SK-N-DZ (cell line): Measurements from ENCODE around the gene CHID1.

Experiments
- DNase-seq: peaks from one replicate; pipeline ENCODE4 v3.0.0-alpha.2; 2015; ENCODE audit warnings: low spot score

Gene CHID1

DNA sequence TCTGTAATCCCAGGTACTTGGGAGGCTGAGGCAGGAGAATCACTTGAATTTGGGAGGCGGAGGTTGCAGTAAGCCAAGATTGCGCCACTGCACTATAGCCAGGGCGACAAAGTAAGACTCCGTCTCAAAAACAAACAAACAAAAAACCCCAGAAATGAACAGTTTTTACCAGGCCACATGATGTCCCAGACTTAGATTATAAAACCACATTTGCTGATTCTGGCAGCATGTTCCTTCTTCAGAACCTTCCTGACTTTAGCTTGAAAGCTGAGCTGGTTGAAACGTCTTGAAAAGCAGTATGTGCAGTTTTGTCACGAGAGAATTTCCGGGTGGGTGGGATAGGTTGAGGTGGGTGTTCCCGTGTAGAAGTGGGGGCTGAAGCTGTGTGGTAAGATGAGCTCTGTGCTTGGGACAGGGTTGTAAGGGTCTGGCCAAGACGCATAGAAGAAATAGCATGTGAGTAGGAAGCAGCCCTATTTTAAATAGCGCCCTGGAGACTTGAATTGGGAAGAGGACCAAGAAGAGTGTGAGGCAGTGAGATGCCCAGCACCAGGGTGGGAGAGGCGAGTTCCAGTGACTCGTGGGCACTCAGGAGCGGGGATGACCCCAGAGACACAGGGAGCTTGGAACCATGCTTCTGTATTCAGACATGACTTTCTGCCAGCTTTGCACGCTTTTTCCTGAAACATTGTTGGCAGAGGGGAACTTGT lies 22.7 kb upstream of the CHID1 start:
- DNase-seq, result no peak

DNA sequence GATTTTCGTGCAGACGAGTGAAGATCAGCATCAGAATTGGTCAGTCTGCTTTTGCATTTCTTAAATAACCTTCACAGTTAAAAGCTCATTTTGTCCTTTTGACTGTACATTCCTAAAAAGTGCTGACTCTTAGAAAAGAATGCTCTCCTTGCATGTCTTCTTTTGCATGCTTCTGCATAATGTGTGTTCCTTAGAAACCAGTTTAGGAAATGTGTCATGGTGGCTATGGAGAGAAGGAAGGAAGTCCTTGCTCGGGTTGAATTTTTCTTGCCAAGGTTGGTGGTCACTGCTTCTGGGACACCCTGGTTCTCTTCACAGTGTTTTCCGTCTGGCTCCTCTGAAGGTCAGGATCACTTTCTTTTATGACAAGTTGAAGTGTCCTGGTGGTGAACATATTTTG lies 21.8 kb upstream of the CHID1 start:
- no peak for DNase-seq

DNA sequence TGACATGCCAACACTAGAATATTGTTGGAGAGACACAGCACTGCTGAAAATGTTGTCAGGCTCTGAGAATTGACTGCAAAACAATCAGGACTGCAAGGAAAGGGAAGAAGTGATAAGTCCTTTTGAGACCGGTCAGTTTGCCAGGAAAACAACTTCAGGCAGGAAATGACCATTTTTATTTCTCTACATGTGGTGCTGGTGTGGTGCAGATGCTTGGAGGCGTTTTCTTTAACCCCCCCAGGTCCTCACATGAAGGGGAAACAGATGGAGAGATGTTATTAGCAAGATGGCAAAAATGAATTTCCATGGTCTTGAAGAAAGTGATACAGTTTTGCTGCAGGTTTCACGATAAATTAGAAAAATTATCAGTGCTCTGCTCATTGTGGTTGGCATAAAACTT lies 20.8 kb upstream of the CHID1 start:
- no peak for DNase-seq

DNA sequence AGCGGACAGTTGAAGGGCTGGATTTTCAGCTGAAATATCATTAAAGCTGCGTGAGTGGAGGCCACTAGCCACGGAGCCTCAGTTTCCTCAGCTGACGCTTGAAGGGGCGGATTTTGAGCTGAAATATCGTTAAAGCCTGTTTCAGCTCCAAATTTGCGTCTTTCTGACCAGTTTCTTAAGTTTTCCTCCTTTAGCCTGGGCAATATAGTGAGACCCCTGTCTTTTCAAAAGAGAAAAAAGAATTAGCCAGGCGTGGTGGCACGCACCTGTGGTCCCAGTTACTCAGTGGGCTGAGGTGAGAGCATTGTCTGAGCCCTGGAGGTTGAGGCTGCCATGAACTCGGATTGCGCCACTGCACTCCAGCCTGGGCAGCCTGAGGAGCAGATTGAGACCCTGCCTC lies 18.8 kb upstream of the CHID1 start:
- no peak for DNase-seq

DNA sequence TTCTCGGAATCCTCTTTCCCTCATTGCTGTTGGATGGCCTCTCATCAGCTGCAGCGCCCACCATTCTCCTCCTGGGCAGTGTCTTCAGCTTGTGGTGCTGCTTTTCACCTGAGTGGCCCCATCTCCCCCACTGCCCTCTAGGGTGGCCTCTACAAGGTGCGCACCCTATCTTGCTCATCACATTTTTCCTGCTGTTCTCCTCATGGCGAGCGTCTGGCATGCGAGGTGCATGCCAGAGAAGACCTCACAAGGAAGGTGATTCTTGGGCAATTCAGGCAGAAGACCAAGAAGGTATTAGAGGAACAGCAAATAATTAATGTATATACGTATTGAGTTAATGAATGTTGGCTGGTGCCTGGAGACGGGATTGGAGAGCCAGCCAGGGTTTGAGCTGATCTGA lies 18.2 kb upstream of the CHID1 start:
- no peak for DNase-seq

DNA sequence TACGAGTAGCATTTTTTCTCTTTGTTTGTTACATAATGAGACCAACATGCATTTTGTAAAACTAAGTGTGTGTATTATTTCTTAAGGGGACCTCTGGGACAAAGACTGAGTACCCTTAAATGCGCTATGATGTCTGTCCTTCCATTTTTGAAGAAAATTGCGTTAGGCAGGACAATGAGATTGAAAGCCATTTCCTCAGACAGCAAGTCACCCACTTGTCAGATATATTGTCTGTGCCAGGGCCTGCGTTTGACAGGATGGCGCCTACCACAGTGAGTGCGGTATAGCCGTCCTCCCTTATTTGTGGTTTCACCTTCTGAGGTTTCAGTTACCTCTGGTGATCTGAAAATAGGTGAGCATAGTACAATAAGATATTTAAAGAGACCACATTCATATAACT lies 17.3 kb upstream of the CHID1 start:
- no peak for DNase-seq

DNA sequence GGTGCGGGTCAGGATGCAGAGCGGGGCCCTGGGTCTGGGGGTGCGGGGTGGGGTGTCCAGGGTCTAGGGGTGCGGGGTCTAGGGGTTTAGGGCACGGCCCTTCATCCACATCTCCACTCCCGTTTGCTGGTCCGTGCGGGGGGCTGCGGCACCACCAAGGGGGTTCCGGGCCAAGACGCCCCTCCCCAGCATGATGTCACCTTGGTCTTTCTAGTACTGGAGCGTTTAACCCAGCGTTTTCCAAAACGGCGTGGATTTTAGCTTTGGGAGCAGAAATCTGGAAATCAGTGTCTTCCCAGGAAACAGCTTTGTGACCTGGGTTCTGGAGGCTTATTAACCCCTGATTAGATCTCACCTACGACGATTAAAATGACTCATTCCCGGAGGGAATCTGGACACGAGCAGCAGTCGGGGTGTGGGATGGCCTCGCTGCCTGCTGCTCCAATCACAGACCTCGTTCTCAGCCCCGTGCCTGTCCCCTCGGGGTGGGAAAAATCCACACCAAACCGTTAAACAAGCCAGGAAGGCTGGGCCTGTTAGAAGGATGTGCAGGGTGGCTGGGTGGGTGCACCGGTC lies 15.8 kb upstream of the CHID1 start:
- peak; percentile 58 for DNase-seq

DNA sequence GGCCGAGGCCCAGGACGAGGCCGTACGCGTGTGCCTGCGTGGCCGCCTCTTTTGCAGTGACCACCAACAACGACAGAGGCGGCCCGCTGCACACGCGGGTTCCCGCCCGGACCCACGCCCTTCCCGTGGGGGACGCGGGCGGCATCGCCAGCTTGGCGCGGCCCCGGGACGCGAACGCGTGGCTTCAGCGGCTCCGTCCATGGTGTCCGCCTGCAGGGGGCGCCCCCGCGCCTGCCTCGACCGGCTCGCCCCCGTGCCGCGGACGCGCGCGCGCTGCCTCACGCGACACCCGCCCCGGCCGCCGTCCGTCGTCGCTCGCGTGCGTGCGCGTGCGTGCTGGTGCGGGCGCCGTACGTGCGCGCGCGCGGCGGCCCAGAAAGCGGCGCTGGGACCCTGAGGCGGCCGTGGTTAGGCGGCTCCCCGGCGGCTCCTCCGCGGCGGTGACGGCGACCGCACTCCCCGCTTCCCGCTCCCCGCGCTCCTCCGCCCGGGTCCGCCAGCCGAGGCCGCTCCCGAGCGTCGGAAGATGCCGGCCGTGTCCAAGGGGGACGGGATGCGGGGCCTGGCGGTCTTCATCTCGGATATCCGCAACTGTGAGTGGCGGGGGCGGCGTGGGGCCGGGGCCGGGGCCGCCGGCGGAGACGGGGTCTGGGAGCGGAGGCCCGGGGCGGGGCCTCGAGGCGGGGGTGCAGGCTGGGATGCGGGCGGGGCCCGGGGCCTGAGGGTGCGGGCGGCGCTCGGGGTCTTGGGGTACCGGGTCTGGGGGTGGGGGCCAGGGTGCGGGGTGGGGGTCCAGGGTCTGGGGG lies 15.1 kb upstream of the CHID1 start, which contains the start of gene AP2A2:
Gene AP2A2, plus strand, starts transcription at position 375 of the 806 bp plus-strand sequence. Its CDS starts 152 bp downstream, at position 527.
- peak; percentile 82 for DNase-seq

DNA sequence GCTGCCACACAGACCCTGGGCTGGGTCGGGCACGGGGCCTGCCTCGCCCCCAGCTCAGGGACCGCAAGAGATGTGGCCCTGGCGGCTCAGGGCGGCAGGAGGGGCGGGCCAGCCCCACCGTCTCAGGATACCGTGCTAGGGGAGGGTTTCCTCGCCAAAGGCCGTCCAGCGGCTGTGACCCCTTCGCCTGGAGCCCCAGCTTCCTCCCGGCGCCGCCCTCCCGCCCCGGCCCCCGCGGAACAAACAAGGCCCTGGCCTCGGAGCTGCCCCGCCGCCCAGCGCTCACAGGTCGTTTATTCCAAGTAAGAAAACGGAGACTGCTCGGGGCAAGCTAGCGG lies 14.5 kb upstream of the CHID1 start:
- DNase-seq, result no peak

DNA sequence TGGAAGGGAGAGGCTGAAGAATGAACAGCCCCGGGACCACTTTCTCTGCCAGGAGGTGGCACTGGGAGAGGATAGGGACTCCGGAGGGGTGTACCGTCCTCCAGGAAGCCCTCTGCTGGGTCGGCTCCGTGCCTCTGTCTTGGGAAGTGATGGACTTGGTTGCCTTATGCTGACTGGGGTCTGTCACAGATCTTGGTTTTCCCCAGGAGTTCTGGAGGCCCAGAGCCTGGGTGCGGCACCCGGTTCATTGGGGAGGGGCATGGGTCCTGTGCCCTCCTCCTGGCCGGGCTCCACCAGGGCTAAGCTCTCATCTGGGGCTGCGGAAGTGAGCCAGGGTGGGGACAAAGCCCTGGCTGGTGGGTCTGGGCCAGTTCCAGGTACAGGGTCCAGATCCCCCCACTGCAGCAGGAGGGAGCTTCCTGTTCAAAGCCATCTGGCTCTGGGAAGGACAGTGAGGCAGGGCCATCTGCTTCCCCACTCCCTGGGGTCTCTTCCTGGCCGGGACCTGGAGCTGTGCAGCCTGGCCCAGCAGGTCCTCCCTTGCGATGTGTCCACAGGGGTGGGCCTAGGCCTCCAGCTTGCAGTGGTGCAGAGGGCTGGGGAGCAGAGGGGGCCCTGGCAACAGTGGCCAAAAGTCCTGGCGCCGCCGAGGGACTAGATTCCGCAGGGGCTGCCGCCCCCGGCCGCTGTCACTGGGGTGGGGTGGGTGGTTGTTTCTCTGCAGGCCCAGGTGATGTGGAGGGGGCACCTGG lies 14.0 kb upstream of the CHID1 start:
- DNase-seq, result peak; percentile 65

DNA sequence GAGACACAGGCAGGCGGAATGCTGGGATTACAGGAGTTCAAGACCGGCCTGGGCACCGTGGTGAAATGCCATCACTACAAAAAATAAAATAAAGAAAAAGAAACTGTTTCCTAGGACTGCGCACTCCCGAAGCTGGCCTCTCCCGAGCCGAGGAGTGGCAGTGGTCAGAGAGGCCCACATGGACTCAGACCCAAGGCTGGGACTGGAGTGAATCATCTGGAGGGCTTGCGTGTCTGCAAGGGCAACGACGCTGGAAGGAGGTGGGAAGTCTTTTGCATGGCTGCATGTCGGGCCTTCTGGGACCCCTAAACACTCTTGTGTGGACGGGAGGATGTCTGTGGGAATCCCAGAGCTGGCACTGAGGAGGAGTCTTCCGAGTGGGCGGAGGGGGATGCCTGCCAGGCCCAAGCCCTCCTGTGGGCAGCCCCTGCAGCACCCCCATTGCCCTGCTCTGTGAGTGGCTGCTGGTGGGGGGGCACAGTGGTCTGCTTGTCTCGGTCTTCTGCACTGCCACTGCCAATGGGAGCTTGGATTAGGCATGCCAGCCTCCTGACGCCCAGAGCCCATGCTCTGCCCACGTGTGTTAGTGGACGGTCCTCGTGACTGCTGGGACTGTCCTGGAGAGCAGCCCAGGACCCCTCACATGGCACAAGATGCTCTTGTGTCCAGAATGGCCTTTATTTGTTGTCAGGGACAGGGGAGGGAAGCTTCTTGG lies 13.2 kb upstream of the CHID1 start:
- DNase-seq, result no peak

DNA sequence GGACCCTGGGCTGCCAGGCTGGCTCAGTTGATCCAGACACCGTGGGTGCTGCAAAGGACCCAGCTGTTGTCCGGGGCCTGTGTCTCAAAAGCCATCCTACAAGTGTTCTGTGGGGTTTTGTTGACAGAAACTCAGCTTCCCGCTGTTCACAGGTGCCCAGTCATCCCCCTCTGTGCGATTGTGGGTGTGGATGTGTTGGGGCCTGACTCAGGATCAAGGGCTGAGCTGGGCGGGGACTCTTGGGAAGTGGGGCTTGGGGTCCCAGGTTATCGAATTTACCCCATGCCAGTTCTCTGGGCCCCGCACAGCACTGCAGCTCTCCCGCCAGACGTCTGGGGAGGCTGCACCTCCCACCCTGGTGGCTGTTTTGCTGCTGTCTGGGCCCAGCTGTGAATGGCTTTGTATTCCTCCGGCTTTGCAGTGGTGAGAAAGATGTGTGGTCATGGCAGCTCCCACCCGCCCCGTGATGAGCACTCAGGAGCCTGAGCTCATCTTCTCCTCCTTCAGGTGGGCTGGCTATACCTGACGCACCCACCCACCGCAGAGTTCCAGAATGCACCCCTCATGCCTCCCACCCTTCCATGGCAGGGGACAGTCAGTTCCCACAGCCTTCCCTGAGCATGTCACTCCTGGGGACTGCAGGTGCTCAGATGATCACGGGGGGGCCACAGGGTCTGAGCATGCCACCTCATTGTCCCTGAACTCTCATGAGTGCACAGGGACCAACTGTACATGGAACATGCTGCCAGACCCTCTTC lies 11.5 kb upstream of the CHID1 start:
- DNase-seq, result peak; percentile 30

DNA sequence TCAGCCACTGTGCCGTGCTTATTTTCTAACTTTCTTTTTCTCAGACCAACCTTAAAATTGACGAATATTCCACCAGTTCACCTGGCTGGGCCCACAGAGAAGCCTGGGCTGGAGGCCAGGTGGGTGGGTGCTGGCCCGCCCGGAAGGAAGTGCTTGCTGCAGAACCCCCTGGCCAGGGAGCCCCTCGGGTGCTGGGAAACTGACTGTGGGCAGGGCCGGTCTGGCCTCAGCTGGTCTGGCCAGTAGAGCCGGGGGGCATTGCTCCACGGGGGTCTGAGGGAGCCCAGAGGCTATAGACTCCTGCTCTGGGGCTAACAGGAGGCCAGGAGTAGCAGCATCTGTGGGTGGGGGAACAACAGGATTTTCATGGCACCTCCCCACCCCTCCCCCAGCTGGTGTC lies 6.8 kb upstream of the CHID1 start:
- no peak for DNase-seq

DNA sequence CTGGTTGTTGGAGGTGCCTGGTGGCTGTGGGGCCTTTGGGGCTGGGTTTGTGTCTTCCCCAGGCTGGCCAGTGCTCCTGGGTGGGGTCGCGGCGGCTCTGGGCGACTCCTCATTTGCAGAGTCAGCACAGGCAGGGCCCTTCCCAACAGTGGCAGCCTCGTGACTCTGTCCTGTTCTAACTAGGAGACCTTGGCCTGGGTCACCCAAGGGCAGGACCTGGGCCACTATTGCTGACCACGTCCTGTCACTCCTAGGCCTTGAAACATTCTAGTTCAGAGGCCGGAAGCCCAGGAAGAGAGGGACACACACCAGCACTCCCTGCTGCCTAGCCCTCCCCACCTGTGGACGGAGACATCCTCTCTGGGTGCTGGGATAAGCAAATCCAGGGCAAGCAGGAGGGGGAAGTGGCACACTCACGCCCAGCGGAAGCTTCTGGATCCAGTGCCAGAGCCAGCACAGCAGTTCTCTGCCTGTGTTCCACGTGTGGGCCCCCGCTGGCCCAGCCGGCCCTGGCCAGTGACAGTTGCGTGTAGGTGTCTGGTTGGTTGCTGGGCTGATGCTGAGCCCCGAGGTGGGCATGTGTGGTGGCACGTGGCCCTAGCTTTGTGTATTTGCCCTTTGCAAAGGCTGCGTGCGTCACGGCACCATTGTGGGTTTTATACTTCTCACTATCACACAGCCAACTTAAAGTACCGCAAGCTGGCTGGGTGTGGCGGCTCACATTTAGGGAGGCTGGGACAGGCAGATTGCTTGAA lies 4.3 kb upstream of the CHID1 start:
- DNase-seq, result no peak

DNA sequence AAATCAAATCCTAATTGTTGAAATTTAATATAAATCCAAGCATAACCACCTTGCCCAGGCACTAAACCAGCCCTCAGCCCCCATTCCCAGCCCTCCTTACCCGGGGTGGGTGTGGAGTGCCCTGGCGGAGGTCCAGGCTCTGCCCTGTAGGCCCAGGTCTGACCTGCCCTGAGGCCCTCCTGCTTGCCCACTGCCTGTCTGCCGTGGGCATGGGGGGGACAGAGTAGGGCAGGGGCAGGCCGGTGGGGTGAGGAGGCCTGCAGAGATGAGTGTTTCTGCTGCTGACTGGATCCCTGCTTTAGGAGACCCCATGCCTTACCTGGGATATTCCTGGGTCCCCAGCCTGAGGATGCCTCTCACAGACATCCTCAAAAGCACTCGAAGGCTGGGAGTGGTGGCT lies 3.6 kb upstream of the CHID1 start:
- no peak for DNase-seq

DNA sequence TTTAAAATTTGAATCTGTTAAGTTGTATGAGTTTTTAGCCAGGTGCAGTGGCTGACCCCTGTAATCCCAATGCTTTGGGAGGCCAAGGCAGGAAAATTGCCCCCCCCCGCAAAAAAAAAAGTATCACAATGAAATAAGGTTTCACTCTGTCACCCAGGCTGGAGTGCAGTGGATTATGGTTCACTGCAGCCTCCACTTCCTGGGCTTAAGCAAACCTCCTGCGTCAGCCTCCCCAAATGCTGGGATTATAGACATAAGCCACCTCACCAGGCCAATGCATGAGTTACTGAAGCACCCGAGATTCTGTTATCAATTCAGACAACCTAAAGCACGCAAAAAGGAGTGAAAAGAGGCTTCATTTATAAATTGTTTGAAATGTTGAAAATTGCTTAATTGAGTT lies 2.4 kb upstream of the CHID1 start:
- DNase-seq, result no peak

DNA sequence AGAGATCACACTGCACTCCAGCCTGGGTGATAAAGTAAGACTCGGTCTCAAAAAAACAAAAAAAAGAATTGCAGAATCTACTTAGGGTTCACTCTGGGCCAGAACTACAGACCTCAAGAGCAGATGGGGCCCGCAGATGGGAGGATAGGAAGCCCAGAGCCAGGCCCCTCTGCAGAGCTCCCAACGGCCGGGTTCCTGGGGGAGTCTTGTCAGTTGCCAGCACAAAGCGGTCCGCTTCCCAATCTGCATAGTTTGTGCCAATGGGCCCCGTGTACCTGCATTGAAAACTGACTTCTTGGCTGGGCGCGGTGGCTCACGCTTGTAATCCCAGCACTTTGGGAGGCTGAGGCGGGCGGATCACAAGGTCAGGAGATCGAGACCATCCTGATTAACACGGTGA lies 1.7 kb upstream of the CHID1 start:
- DNase-seq, result no peak

DNA sequence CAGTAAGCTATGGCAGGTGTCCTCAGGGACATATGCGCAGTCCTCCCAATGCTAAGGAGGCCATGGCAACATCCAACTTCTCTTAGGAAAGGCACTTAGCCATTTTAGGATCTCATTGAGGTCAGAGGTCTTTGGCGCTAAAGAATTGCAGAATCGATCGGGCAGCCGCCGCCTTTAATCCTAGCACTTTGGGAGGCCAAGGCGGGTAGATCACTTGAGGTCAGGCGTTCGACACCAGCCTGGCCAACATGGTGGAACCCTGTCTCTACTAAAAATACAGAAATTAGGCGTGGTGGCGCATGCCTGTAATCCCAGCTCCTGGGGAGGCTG lies 1.2 kb upstream of the CHID1 start:
- DNase-seq, result no peak

DNA sequence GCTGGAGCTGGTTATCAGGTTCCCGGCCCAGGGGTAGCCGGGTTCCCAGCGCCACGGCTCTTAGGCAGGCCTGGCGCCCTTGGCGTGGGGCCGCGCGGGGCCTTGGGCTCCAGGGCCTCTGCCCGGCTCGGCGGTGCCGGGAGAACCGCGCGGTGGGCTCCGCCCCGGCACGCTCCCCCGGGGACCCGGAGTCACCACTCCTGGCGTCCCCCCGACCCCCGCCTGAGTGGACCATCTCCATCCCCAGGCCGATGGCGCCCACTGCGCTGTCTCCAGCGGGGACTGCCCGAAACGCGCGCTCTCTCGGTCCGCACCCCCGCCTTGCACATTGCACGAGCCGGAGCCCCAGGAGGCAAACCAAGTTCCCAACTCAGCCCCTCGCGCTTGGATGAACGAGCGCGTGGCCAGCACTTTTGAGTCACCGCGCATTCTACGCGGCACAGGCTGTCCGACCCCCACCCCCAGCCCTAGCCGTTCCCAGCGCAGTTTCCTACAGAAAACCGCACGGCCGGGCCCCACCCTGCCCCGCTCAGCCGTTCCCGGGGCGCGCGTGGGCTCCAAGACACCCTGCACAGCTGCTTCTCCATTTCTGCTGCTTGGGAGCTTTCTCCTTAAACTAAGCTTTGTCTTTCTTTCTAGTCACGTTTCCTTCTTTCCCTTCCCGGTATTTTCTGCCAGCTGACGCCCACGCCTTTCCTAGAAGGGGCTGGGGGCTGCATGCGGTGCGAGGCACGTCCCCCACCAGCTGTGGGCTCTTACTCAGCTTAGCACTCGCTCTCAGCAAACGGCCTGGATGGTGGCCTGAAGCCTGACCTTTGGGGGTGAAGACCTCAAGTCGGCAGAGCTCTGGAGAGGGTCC lies 650 bp upstream of the CHID1 start:
- peak; percentile 52 for DNase-seq
